Type B pancreatic cell (in vitro differentiated cells): ENCODE measurements around the gene PHACTR1. TPM values are rescaled to one million over a fixed set of nuclear protein-coding genes. Genes with fewer than 3 reads are reported as not detected.

Experiments used
- DNase-seq: peaks from one replicate; pipeline ENCODE4 v3.0.0; 2021; ENCODE audit warnings: mixed read lengths; ENCODE audit not compliant: unreplicated experiment; ENCODE audit errors: extremely low spot score
- H3K27ac Mint-ChIP-seq: 2 replicates; pipeline ENCODE4 v1.8.0; 2021; ENCODE audit warnings: mild to moderate bottlenecking, mixed read lengths
- H3K27me3 Mint-ChIP-seq: 2 replicates; pipeline ENCODE4 v1.8.0; 2021; ENCODE audit warnings: mixed read lengths
- H3K36me3 Mint-ChIP-seq: 2 replicates; pipeline ENCODE4 v1.8.0; 2021; ENCODE audit warnings: mixed read lengths
- H3K4me1 Mint-ChIP-seq: one replicate; pipeline ENCODE4 v1.8.0; 2021; ENCODE audit warnings: mixed read lengths; ENCODE audit not compliant: unreplicated experiment
- H3K4me3 Mint-ChIP-seq: 2 replicates; pipeline ENCODE4 v1.8.0; 2021; ENCODE audit warnings: mild to moderate bottlenecking, mixed read lengths
- H3K9me3 Mint-ChIP-seq: 2 replicates; pipeline ENCODE4 v1.8.0; 2021; ENCODE audit warnings: mixed read lengths
- CTCF ChIP-seq: fragments of 200-600 bp; sonication (generic); conservative IDR thresholded peaks from 2 replicates; pipeline ENCODE4 v1.5.0; 2021; ENCODE audit warnings: antibody characterized with exemption, mild to moderate bottlenecking
- total RNA-seq: library from RNA; stranded (reverse); gene quantifications from 2 replicates; pipeline ENCODE4 v1.2.1, GENCODE V29; 2021; ENCODE audit warnings: low replicate concordance

Gene PHACTR1
- total RNA-seq, 1 donor from 2014 or later, result 12.3 TPM

- Mint-ChIP-seq H3K4me3 (peak overlapping the region; percentile 82), H3K4me1 (no peaks in the 10 kb centered on the region), H3K27ac (no peak overlapping the region), H3K9me3 (no peaks in the 10 kb centered on the region), H3K36me3 (no peaks in the 10 kb centered on the region), H3K27me3 (peaks cover 73% of the 10 kb centered on the region)
- no peak for DNase-seq
- TF ChIP-seq CTCF, result no peak
Measured at GRCh38 chr6:12748815-12749521, 32.4 kb downstream of the PHACTR1 start.

GRCh38 chr6:12749531-12750379 lies 33.2 kb downstream of the PHACTR1 start:
- Mint-ChIP-seq H3K27ac (no peak overlapping the region), H3K27me3 (peaks cover 76% of the 10 kb centered on the region), H3K9me3 (no peaks in the 10 kb centered on the region), H3K4me3 (peak overlapping the region; percentile 89), H3K36me3 (no peaks in the 10 kb centered on the region), H3K4me1 (no peaks in the 10 kb centered on the region)
- no peak for TF ChIP-seq CTCF
- no peak for DNase-seq

GRCh38 chr6:12750416-12750815 lies 33.8 kb downstream of the PHACTR1 start:
- H3K36me3 Mint-ChIP-seq, result no peaks in the 10 kb centered on the region
- H3K27ac Mint-ChIP-seq, result no peak overlapping the region
- no peaks in the 10 kb centered on the region for H3K4me1 Mint-ChIP-seq
- peaks cover 72% of the 10 kb centered on the region for H3K27me3 Mint-ChIP-seq
- H3K4me3 Mint-ChIP-seq, result peak overlapping the region; percentile 89
- DNase-seq, result no peak
- no peaks in the 10 kb centered on the region for H3K9me3 Mint-ChIP-seq
- TF ChIP-seq CTCF, result no peak

GRCh38 chr6:12751694-12752325 lies 35.2 kb downstream of the PHACTR1 start:
- H3K9me3 Mint-ChIP-seq, result no peaks in the 10 kb centered on the region
- no peak for DNase-seq
- no peak overlapping the region for H3K4me3 Mint-ChIP-seq
- TF ChIP-seq CTCF, result no peak
- no peaks in the 10 kb centered on the region for H3K4me1 Mint-ChIP-seq
- peaks cover 70% of the 10 kb centered on the region for H3K27me3 Mint-ChIP-seq
- H3K36me3 Mint-ChIP-seq, result no peaks in the 10 kb centered on the region
- no peak overlapping the region for H3K27ac Mint-ChIP-seq

GRCh38 chr6:12753036-12753435 lies 36.5 kb downstream of the PHACTR1 start:
- no peak overlapping the region for H3K4me3 Mint-ChIP-seq
- DNase-seq, result no peak
- H3K9me3 Mint-ChIP-seq, result no peaks in the 10 kb centered on the region
- TF ChIP-seq CTCF, result no peak
- no peaks in the 10 kb centered on the region for H3K4me1 Mint-ChIP-seq
- peaks cover 62% of the 10 kb centered on the region for H3K27me3 Mint-ChIP-seq
- H3K36me3 Mint-ChIP-seq, result no peaks in the 10 kb centered on the region
- no peak overlapping the region for H3K27ac Mint-ChIP-seq
